H9 (cell line): Measurements from ENCODE around the gene CDSN. TPM values are rescaled to one million over a fixed set of nuclear protein-coding genes. Genes with fewer than 3 reads are reported as not detected.

Source experiments
- DNase-seq: peaks from one replicate; pipeline ENCODE4 v3.0.0-alpha.2; 2017
- H2AFZ ChIP-seq: one replicate; pipeline ENCODE4 v1.6.1; 2013; ENCODE audit warnings: mild to moderate bottlenecking, low read length, control low read depth, moderate library complexity
- H2AK5ac ChIP-seq: 2 replicates; pipeline ENCODE4 v1.6.1; 2013; ENCODE audit warnings: low read length, control low read depth, mixed read lengths; ENCODE audit not compliant: insufficient read length
- H2BK120ac ChIP-seq: one replicate; pipeline ENCODE4 v1.6.1; 2013; ENCODE audit warnings: low read depth, mild to moderate bottlenecking, low read length, control low read depth, inconsistent platforms; ENCODE audit not compliant: poor library complexity, severe bottlenecking
- H2BK12ac ChIP-seq: 2 replicates; pipeline ENCODE4 v1.6.1; 2013; ENCODE audit warnings: low read length, control low read depth, mixed read lengths, low read depth; ENCODE audit not compliant: insufficient read length
- H2BK15ac ChIP-seq: 2 replicates; pipeline ENCODE4 v1.6.1; 2013; ENCODE audit warnings: low read depth, low read length, control low read depth
- H2BK20ac ChIP-seq: one replicate; pipeline ENCODE4 v1.6.1; 2013; ENCODE audit warnings: low read depth, mild to moderate bottlenecking, low read length, control low read depth, inconsistent platforms; ENCODE audit not compliant: poor library complexity, severe bottlenecking
- H2BK5ac ChIP-seq: 2 replicates; pipeline ENCODE4 v1.6.1; 2013; ENCODE audit warnings: low read length, control low read depth, mixed read lengths; ENCODE audit not compliant: insufficient read length
- H3K14ac ChIP-seq: 2 replicates; pipeline ENCODE4 v1.6.1; 2013; ENCODE audit warnings: low read length, control low read depth; ENCODE audit not compliant: insufficient read depth
- H3K18ac ChIP-seq: 2 replicates; pipeline ENCODE4 v1.6.1; 2013; ENCODE audit warnings: low read depth, mild to moderate bottlenecking, mixed read lengths, low read length, control low read depth; ENCODE audit not compliant: insufficient read length
- H3K23ac ChIP-seq: 2 replicates; pipeline ENCODE4 v1.6.1; 2013; ENCODE audit warnings: low read length, control low read depth, mixed read lengths, low read depth; ENCODE audit not compliant: insufficient read length
- H3K23me2 ChIP-seq: 2 replicates; pipeline ENCODE4 v1.6.1; 2013; ENCODE audit warnings: low read depth, mild to moderate bottlenecking, mixed read lengths, low read length, control low read depth; ENCODE audit not compliant: insufficient read length, poor library complexity, severe bottlenecking
- H3K27ac ChIP-seq: 2 replicates; pipeline ENCODE4 v1.5.1; 2013; ENCODE audit warnings: low read length, control low read depth, mixed read lengths, low read depth; ENCODE audit not compliant: insufficient read length
- H3K27me3 ChIP-seq: 2 replicates; pipeline ENCODE4 v1.6.1; 2013; ENCODE audit warnings: low read length, control low read depth, inconsistent platforms; ENCODE audit not compliant: insufficient read depth
- H3K4ac ChIP-seq: 2 replicates; pipeline ENCODE4 v1.6.1; 2013; ENCODE audit warnings: low read depth, mild to moderate bottlenecking, control low read depth, inconsistent platforms, low read length, moderate library complexity
- H3K4me1 ChIP-seq: 2 replicates; pipeline ENCODE4 v1.6.1; 2013; ENCODE audit warnings: low read length, control low read depth, inconsistent platforms; ENCODE audit not compliant: insufficient read depth
- H3K4me2 ChIP-seq: 2 replicates; pipeline ENCODE4 v1.6.1; 2013; ENCODE audit warnings: low read length, control low read depth, mixed read lengths; ENCODE audit not compliant: insufficient read length, insufficient read depth
- H3K56ac ChIP-seq: 2 replicates; pipeline ENCODE4 v1.6.1; 2013; ENCODE audit warnings: low read depth, mild to moderate bottlenecking, mixed read lengths, low read length, control low read depth; ENCODE audit not compliant: insufficient read length
- H3K79me1 ChIP-seq: 2 replicates; pipeline ENCODE4 v1.6.1; 2013; ENCODE audit warnings: low read depth, mild to moderate bottlenecking, moderate library complexity, low read length, control low read depth, inconsistent platforms; ENCODE audit not compliant: insufficient read depth, poor library complexity, severe bottlenecking
- H3K79me2 ChIP-seq: 2 replicates; pipeline ENCODE4 v1.6.1; 2013; ENCODE audit warnings: low read length, control low read depth, inconsistent platforms; ENCODE audit not compliant: insufficient read depth
- H3K9ac ChIP-seq: 2 replicates; pipeline ENCODE4 v1.6.1; 2013; ENCODE audit warnings: low read length, control low read depth, mixed read lengths; ENCODE audit not compliant: insufficient read length; ENCODE audit errors: extremely low read depth
- H3K9me3 ChIP-seq: one replicate; pipeline ENCODE4 v1.6.1; 2013; ENCODE audit warnings: low read depth, low read length, inconsistent platforms; ENCODE audit not compliant: control insufficient read depth
- H3T11ph ChIP-seq: one replicate; pipeline ENCODE4 v1.6.1; 2013; ENCODE audit warnings: mild to moderate bottlenecking, low read length, control low read depth, inconsistent platforms
- H4K20me1 ChIP-seq: one replicate; pipeline ENCODE4 v1.6.1; 2013; ENCODE audit not compliant: control insufficient read depth, insufficient read length, insufficient read depth
- H4K5ac ChIP-seq: 2 replicates; pipeline ENCODE4 v1.6.1; 2013; ENCODE audit warnings: low read depth, mild to moderate bottlenecking, mixed read lengths, low read length, control low read depth; ENCODE audit not compliant: insufficient read length
- H4K8ac ChIP-seq: replicated peaks from 2 replicates; pipeline ENCODE4 v1.6.1; 2013; ENCODE audit warnings: low read length, control low read depth, mixed read lengths, low read depth; ENCODE audit not compliant: insufficient read length
- H4K91ac ChIP-seq: 2 replicates; pipeline ENCODE4 v1.6.1; 2013; ENCODE audit warnings: low read depth, mild to moderate bottlenecking, moderate library complexity, mixed read lengths, low read length, control low read depth; ENCODE audit not compliant: insufficient read length
- H3K27ac Mint-ChIP-seq, 3 experiments: 2 replicates in 2 of 3; 3 replicates in 1 of 3; pipeline ENCODE4 v1.8.0; 2020 to 2021; ENCODE audit warnings: mixed read lengths in 3 of 3, mild to moderate bottlenecking in 1 of 3, moderate library complexity in 1 of 3
- H3K27me3 Mint-ChIP-seq: 2 replicates; pipeline ENCODE4 v1.8.0; 2021; ENCODE audit warnings: low read depth, mild to moderate bottlenecking, moderate library complexity, mixed read lengths
- H3K36me3 Mint-ChIP-seq, 3 experiments: 2 replicates in 2 of 3; 3 replicates in 1 of 3; pipeline ENCODE4 v1.8.0; 2020 to 2021; ENCODE audit warnings: low read depth in 3 of 3, mixed read lengths in 3 of 3; ENCODE audit not compliant: insufficient read depth in 1 of 3
- H3K4me1 Mint-ChIP-seq, 2 experiments: 2 replicates each; pipeline ENCODE4 v1.8.0; 2020; ENCODE audit warnings: mixed read lengths in 2 of 2
- H3K4me3 Mint-ChIP-seq, 2 experiments: 2 replicates in 1 of 2; 3 replicates in 1 of 2; pipeline ENCODE4 v1.8.0; 2020 to 2021; ENCODE audit warnings: mild to moderate bottlenecking in 2 of 2, mixed read lengths in 2 of 2, moderate library complexity in 1 of 2
- H3K9me3 Mint-ChIP-seq, 2 experiments: 2 replicates in 1 of 2; 3 replicates in 1 of 2; pipeline ENCODE4 v1.8.0; 2020; ENCODE audit warnings: mild to moderate bottlenecking in 2 of 2, mixed read lengths in 2 of 2, moderate library complexity in 1 of 2
- WGBS: extraction: QIAGEN DNeasy Blood & Tissue Kit; methylation state at CpG from one replicate; pipeline ENCODE4 v1.1.7; 2013; ENCODE audit warnings: missing lambda C conversion rate, low lambda C conversion rate, mixed read lengths; ENCODE audit not compliant: insufficient read length; ENCODE audit errors: extremely low coverage; 5-methylcytosine and 5-hydroxymethylcytosine counted together
- total RNA-seq: library from RNA; stranded (reverse); gene quantifications from 2 replicates; pipeline ENCODE4 v1.2.1, GENCODE V29; 2021
- TF ChIP-seq, protein P1 (sequence below): fragments of 200-600 bp; sonication (generic); conservative IDR thresholded peaks from 3 replicates; pipeline ENCODE4 v1.8.0; 2021; ENCODE audit warnings: antibody characterized with exemption, mild to moderate bottlenecking

Gene CDSN
- total RNA-seq, 1 experiment from 2014 or later, result not detected

DNA sequence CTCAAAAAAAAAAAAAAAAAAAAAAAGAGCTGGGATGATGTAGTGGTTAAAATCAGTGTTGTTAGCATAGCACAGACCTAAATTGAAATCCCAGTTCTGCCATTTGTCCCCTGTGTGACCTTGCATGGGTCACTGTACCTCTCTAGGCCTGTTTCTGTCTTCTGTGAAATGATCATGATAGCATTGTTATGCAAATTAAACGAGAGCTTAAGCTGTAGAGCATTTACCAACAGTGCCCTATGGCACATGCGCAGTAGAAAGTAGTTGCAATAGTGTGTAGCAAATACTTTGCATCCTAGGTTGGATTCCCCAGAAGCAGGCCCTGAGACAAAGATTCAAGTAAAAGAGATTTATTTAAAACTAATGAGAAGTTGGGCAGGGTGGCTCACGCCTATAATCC lies 11.3 kb upstream of the CDSN start:
- Histone ChIP-seq H4K5ac (no peak overlapping the region), H2AK5ac (no peak overlapping the region), H2BK120ac (no peak overlapping the region), H3K14ac (no peak overlapping the region), H3K4ac (no peak overlapping the region), H2BK12ac (no peak overlapping the region), H3K9me3 (no peaks in the 10 kb centered on the region), H3K23ac (no peak overlapping the region), H3K79me1 (no peaks in the 10 kb centered on the region), H3K4me1 (no peaks in the 10 kb centered on the region), H3K4me2 (no peak overlapping the region), H3K27ac (no peak overlapping the region), H3K79me2 (no peaks in the 10 kb centered on the region), H3K18ac (no peak overlapping the region), H3T11ph (no peak overlapping the region), H3K9ac (no peak overlapping the region), H2BK5ac (no peak overlapping the region), H2BK15ac (no peak overlapping the region), H2AFZ (no peak overlapping the region), H4K91ac (no peak overlapping the region), H3K27me3 (no peaks in the 10 kb centered on the region), H4K8ac (no peak overlapping the region), H3K23me2 (no peaks in the 10 kb centered on the region), H4K20me1 (no peaks in the 10 kb centered on the region), H2BK20ac (no peak overlapping the region), H3K56ac (no peak overlapping the region)
- TF ChIP-seq, protein P1, sequence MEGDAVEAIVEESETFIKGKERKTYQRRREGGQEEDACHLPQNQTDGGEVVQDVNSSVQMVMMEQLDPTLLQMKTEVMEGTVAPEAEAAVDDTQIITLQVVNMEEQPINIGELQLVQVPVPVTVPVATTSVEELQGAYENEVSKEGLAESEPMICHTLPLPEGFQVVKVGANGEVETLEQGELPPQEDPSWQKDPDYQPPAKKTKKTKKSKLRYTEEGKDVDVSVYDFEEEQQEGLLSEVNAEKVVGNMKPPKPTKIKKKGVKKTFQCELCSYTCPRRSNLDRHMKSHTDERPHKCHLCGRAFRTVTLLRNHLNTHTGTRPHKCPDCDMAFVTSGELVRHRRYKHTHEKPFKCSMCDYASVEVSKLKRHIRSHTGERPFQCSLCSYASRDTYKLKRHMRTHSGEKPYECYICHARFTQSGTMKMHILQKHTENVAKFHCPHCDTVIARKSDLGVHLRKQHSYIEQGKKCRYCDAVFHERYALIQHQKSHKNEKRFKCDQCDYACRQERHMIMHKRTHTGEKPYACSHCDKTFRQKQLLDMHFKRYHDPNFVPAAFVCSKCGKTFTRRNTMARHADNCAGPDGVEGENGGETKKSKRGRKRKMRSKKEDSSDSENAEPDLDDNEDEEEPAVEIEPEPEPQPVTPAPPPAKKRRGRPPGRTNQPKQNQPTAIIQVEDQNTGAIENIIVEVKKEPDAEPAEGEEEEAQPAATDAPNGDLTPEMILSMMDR, result no peak
- no peaks in the 10 kb centered on the region; a peak in 1 of 5 replicates for H3K9me3 Mint-ChIP-seq
- H3K4me3 Mint-ChIP-seq, result no peak overlapping the region
- peak overlapping the region in 1 of 3 experiments; percentile 85; a peak in 1 of 7 replicates for H3K27ac Mint-ChIP-seq
- DNase-seq, result no peak
- WGBS, result no CpG with 5 or more reads among the region's 3 CpGs
- peaks cover 26 to 31% of the 10 kb centered on the region in 2 experiments for H3K4me1 Mint-ChIP-seq
- peaks cover 5% of the 10 kb centered on the region for H3K27me3 Mint-ChIP-seq
- H3K36me3 Mint-ChIP-seq, result no peaks in the 10 kb centered on the region
